ENCODE measurements around the gene PRKAB1.

PRKAB1 gene

GRCh38 chr12:119714614-119715267 lies 46.8 kb downstream of the PRKAB1 start:
- DNase-seq, result peak; percentile 11

DNA sequence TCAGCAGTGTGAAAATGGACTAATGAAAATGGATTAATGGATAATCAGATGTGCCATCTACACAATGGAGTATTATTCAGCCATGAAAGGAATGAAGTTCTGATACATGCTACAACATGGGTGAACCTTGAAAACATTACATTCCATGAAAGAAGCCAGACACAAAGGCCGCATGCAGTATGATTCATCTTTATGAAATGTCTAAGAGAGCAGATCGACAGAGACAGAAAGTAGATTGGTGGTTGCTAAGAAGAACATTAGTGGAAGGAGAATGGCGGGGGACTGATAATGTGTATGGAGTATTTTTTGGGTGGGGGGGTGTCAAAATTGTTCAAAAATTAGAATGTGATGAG lies 47.3 kb downstream of the PRKAB1 start:
- no peak for DNase-seq

GRCh38 chr12:119718141-119718540 lies 50.2 kb downstream of the PRKAB1 start:
- DNase-seq, result no peak

DNA sequence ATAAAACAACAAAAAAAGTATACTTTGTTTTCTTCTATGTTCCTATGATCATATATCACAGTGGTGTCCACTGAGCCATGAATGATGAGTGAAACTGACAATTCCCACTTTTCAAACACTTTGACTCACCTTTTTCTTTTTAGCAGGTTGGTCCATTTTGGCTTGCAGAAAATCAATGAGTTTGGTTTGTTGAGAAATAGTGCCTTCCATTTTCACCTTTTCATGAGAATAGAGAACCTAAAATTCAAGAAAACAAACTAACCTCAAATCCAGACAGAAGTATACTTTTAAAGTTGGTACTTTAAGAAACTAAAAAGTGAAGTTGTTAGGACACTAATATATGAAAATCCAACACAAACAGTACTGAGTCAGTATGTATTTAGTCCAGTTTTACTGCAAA lies 52.4 kb downstream of the PRKAB1 start:
- DNase-seq, result no peak

DNA sequence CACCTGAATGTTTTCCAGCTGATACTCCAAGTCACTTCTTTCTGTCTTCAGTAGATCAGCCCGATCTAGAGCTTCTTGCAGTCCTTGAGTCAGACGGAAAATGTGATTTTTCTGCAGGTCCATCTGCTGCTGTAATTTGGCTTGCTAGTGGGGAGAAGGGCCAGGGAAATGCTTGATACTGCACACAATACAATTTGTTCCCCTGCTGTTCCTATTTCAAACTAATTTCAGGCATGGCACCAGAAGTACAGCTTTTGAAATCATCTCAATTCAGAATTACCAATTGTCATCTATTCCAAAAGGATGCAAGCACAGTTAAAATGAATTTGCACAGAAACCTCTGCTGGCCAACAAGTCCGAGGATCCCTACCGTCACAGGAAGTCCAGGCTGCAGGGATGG lies 53.4 kb downstream of the PRKAB1 start:
- no peak for DNase-seq

GRCh38 chr12:119725523-119725922 lies 57.6 kb downstream of the PRKAB1 start:
- DNase-seq, result no peak

DNA sequence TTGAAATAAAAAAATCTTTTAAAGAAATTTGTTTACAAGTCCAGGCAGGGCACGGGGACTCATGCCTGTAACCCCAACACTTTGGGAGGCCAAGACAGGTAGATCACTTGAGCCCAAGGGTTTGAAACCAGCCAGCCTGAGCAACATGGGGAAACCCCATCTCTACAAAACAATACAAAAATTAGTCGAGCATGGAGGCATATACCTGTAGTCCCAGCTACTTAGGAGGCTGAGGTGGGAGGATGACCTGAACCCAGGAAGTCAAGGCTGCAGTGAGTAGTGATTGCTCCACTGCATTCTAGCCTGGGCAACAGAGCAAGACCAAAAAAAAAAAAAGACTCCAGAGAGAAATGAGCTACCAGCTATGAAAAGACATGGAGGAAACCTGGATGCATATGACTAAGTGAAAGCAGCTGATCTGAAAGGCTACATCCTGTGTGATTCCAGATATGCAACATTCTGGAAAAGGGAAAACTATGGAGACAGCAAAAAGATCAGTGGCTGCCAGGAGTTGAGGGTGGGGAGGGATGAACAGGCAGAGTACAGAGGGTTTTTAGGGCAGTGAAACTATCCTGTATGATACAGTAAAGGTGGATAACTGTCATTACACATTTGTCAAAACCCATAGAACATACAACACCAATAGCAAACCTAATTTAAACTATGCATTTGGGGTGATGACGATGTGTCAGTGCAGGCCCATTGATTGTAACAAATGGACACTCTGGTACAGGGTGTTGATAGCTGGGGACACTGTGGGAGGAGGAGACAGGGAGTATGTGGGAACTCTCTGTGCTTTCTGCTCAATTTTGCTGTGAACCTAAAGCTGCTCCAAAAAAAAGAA lies 59.9 kb downstream of the PRKAB1 start:
- DNase-seq, result no peak

GRCh38 chr12:119728444-119728745 lies 60.5 kb downstream of the PRKAB1 start:
- no peak for DNase-seq

- DNase-seq, result no peak
Measured at GRCh38 chr12:119729871-119730270, 61.9 kb downstream of the PRKAB1 start.

GRCh38 chr12:119730381-119730780 lies 62.4 kb downstream of the PRKAB1 start:
- no peak for DNase-seq
